Activated CD4-positive, alpha-beta T cell treated with anti-CD3 and anti-CD28 coated beads for 4 hours (primary cell): ENCODE results near the gene TOR4A.
"Not testable (repeated sequence)": the region's sequence is repeated elsewhere in the genome, so short reads cannot be mapped to it uniquely, and the experiment has no call there.

Source experiments
- DNase-seq, 2 donors: peaks; one replicate each; pipeline ENCODE4 v3.0.0-alpha.2; 2020

The TOR4A gene

DNA sequence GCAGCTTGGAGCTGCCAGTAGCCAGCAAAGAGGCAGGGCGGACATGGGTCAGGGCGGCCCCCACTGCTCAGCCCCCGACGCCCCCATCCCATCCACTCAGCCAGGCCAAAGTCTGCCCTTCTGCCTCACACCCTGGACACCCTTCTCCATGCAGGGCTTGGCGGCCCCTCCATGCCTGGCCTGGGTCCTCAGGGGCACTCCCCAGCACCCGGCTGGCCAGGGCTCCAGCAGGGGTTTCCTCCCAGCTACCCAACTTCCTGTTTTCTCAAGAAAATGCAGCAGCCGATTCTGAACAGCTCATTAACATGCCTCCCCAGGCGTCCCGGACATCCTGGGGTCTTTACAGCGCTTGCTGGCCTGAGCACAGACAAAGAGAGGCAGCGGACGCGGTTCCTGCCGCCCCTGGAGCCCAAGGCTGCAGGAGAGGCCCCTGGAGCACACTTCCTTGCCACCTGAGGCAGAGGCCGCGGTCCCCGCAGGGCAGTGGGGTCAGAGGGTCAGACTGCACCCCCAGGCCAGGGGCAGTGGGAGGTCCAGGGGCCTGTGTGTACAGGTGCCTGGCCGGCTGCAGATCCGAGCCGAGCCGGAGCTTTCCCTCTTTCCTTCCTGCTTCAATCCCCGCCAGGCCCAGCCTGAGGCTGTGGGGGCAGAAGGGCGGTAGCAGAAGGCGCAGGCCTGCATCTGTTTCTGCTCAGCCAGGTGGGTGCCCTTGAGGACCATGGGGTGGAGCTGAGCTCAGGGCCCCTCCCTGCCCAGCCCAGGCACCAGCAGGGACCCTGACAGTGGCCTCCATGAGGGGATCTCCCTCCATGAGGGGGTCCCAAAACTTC, 43.2 kb downstream of the TOR4A start:
- DNase-seq, result no peak

GRCh38 chr9:137321726-137322361, 44.3 kb downstream of the TOR4A start:
- no peak for DNase-seq

DNA sequence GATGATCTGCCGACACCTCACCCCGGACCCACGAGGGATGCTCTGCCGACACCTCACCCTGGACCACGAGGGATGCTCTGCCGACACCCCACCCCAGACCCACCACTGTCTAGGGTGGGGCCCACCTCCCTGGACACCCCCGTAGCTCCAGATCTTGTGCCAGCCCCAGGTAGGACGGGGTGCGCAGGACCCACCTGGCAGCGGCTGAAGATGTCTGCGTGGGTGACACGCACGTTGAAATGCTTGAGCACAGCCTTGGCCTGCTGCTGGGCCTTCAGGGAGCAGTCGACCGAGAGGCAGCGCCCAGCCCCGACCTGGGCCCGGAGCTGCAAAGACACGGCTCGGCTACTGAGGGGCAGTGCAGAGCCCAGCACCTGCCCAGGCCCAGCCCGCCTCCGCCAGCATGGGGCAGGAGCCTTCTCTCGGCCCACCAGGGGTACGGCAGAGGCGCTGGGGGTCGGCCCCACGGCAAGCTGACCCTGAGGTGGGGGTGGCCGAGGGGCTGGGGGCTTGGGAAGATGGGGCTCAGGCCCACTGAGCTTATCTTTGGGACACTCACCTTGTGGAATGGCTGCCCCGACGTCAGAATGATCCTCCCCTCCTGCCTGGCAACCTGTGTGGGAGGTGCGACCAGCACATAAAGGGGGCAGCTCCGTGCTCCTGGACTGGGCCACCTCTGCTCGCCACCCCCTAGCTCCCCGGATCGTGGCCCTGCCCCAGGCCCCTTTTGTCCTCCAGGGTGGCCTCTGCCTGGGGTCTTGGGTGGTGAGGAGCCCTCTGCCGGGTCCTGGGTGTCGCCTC, 46.2 kb downstream of the TOR4A start:
- DNase-seq, result no peak

DNA sequence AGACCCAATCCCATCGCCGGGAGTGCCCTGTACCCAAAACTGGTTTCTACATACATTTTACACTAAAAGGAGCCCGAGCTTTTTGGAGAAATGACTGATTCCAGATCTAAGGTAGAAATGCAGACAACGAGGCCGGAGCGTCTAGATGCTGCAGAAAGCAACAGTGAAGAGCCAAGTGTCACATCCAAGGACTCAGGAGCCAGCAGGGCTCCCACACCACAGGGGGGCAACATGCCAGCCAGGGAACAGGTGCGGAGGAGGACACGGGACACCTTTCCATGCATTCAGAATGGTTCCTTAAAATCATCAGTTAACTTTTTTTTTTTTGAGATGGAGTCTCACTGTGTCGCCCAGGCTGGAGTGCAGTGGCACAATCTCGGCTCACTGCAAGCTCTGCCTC, 47.6 kb downstream of the TOR4A start:
- DNase-seq, result no peak

- DNase-seq, result no peak
These were observed 48.3 kb downstream of the TOR4A start for GRCh38 chr9:137325799-137326198.

DNA sequence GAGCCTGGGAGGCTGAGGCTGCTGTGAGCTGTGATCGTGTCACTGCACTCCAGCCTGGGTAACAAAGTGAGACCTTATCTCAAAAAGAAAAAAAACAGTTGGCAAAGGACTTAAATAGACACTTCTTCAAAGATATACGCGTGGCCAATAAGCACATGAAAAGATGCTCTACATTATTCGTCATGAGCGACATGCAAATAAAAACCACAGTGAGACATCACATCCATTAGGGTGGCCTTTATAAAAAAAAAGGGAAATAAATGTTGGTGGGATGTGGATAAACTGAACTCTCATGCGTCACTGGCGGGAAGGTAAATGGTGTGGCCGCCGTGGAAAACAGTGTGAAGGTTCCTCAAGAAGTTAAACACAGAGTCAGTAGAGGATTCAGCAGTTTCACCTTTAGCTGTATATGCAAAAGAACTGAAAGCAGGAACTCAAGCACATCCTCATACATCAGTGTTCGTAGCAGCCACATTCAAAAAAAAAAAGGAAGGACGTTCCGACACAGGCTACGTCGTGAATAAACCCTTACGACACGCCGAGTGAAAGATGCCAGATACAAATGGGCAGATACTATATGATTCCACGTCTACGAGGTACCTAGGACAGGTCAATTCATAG, 49.0 kb downstream of the TOR4A start:
- DNase-seq, result no peak

DNA sequence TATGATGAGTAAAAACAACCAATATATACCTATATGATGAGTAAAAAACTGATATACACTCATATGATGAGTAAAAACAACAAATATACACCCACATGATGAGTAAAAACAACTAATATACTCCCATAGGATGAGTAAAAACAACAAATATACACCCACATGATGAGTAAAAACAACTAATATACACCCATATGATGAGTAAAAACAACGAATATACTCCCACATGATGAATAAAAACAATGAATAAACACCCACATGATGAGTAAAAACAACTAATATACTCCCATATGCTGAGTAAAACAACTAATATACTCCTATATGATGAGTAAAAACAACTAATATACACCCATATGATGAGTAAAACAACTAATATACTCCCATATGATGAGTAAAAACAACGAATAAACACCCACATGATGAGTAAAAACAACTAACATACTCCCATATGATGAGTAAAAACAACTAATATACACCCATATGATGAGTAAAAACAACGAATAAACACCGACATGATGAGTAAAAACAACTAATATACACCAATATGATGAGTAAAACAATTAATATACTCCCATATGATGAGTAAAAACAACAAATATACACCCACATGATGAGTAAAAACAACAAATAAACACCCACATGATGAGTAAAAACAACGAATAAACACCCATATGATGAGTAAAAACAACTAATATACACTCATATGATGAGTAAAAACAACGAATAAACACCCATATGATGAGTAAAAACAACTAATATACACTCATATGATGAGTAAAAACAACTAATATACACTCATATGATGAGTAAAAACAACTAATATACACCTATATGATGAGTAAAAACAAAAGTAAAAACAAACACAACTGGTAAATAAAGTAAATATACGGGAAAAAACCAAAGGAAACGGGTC, 50.4 kb downstream of the TOR4A start:
- not testable (repeated sequence) for DNase-seq

DNA sequence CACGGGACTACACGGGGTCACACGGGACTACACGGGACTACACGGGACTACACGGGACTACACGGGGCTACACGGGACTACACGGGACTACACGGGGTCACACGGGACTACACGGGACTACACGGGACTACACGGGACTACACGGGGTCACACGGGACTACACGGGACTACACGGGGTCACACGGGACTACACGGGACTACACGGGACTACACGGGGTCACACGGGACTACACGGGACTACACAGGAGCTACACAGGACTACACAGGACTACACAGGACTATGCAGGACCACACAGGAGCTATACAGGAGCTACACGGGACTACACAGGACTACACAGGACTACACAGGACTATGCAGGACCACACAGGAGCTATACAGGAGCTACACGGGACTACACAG, 52.1 kb downstream of the TOR4A start:
- DNase-seq, result not testable (repeated sequence)

- no peak for DNase-seq
These were observed 53.2 kb downstream of the TOR4A start for GRCh38 chr9:137330689-137331088.

DNA sequence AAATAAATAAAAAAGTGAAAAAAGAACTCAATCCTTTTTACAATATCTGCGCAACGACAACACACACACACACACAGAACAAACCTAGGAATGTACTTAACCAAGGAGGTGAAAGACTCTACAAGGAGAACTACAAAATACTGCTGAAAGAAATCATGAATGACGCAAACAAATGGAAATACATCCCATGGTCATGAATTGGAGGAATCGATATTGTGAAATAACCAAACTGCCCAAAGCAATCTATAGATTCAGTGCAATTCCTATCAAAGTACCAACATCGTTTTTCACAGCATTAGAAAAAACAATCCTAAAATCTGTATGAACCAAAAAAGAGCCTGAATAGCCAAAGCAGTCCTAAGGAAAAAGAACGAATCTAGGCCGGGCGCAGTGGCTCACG, 54.4 kb downstream of the TOR4A start:
- no peak for DNase-seq
